ENCODE data around the gene CELF4.

Gene CELF4

GRCh38 chr18:37391698-37392548 lies 173.7 kb downstream of the CELF4 start:
- DNase-seq (ENCODE audit: low read depth in 2 of 2): no peak

GRCh38 chr18:37391156-37391555 lies 174.4 kb downstream of the CELF4 start:
- no peak for DNase-seq (ENCODE audit: low read depth in 2 of 2)

- no peak for DNase-seq (ENCODE audit: low read depth in 2 of 2)
Observed at GRCh38 chr18:37390687-37391086, 174.9 kb downstream of the CELF4 start.

GRCh38 chr18:37389684-37390368 lies 175.8 kb downstream of the CELF4 start:
- no peak for DNase-seq (ENCODE audit: low read depth in 2 of 2)

- DNase-seq (ENCODE audit: low read depth in 2 of 2): no peak
Observed at GRCh38 chr18:37389041-37389440, 176.6 kb downstream of the CELF4 start.

GRCh38 chr18:37388413-37388812 lies 177.2 kb downstream of the CELF4 start:
- DNase-seq (ENCODE audit: low read depth in 2 of 2): no peak

GRCh38 chr18:37385846-37386778 lies 179.5 kb downstream of the CELF4 start:
- no peak for DNase-seq (ENCODE audit: low read depth in 2 of 2)

- no peak for DNase-seq (ENCODE audit: low read depth in 2 of 2)
Observed at GRCh38 chr18:37383846-37384595, 181.6 kb downstream of the CELF4 start.

GRCh38 chr18:37383036-37383785 lies 182.4 kb downstream of the CELF4 start:
- DNase-seq (ENCODE audit: low read depth in 2 of 2): no peak

- no peak for DNase-seq (ENCODE audit: low read depth in 2 of 2)
Observed at GRCh38 chr18:37381554-37381953, 184.0 kb downstream of the CELF4 start.

GRCh38 chr18:37380546-37381110 lies 185.0 kb downstream of the CELF4 start:
- no peak for DNase-seq (ENCODE audit: low read depth in 2 of 2)

- DNase-seq (ENCODE audit: low read depth in 2 of 2): no peak
Observed at GRCh38 chr18:37378336-37379010, 187.1 kb downstream of the CELF4 start.

- DNase-seq (ENCODE audit: low read depth in 2 of 2): no peak
Observed at GRCh38 chr18:37375181-37375580, 190.4 kb downstream of the CELF4 start.

- no peak for DNase-seq (ENCODE audit: low read depth in 2 of 2)
Observed at GRCh38 chr18:37368110-37368954, 197.3 kb downstream of the CELF4 start.

GRCh38 chr18:37364237-37364636 lies 201.4 kb downstream of the CELF4 start:
- DNase-seq (ENCODE audit: low read depth in 2 of 2): no peak

GRCh38 chr18:37362158-37362890 lies 203.3 kb downstream of the CELF4 start:
- no peak for DNase-seq (ENCODE audit: low read depth in 2 of 2)

- no peak for DNase-seq (ENCODE audit: low read depth in 2 of 2)
Observed at GRCh38 chr18:37361335-37362157, 204.1 kb downstream of the CELF4 start.

Data from activated CD8-positive, alpha-beta memory T cell treated with anti-CD3 and anti-CD28 coated beads for 4 hours (primary cell).